IPS-18a (cell line): ENCODE results near the gene AFAP1L2.

Experiments used
- H3K27ac ChIP-seq: one replicate; pipeline ENCODE4 v1.5.1; 2013; ENCODE audit warnings: low read length
- H3K27me3 ChIP-seq: one replicate; pipeline ENCODE4 v1.6.1; 2013; ENCODE audit warnings: mild to moderate bottlenecking, low read length; ENCODE audit not compliant: control insufficient read depth, insufficient read depth
- H3K36me3 ChIP-seq: one replicate; pipeline ENCODE4 v1.6.1; 2013; ENCODE audit warnings: low read depth, low read length; ENCODE audit not compliant: control insufficient read depth
- H3K4me1 ChIP-seq: one replicate; pipeline ENCODE4 v1.6.1; 2013; ENCODE audit warnings: low read depth, low read length; ENCODE audit not compliant: control insufficient read depth
- H3K4me3 ChIP-seq: one replicate; pipeline ENCODE4 v1.5.1; 2013; ENCODE audit warnings: low read length
- H3K9ac ChIP-seq: one replicate; pipeline ENCODE4 v1.6.1; 2013; ENCODE audit warnings: mild to moderate bottlenecking, low read length, moderate library complexity
- H3K9me3 ChIP-seq: one replicate; pipeline ENCODE4 v1.6.1; 2013; ENCODE audit warnings: low read depth, low read length; ENCODE audit not compliant: control insufficient read depth

Gene AFAP1L2

GRCh38 chr10:114301177-114301576 is 103.1 kb downstream of the AFAP1L2 start:
- no peaks in the 10 kb centered on the region for H3K9me3 ChIP-seq
- peaks cover 4% of the 10 kb centered on the region for H3K4me1 ChIP-seq
- H3K27ac ChIP-seq = no peak overlapping the region

GRCh38 chr10:114300036-114300645 is 104.2 kb downstream of the AFAP1L2 start:
- H3K9me3 ChIP-seq = peaks cover 6% of the 10 kb centered on the region
- H3K27ac ChIP-seq = no peak overlapping the region
- H3K36me3 ChIP-seq = no peaks in the 10 kb centered on the region
- H3K27me3 ChIP-seq = no peaks in the 10 kb centered on the region
- H3K9ac ChIP-seq = no peak overlapping the region
- H3K4me3 ChIP-seq = no peak overlapping the region
- H3K4me1 ChIP-seq = peaks cover 4% of the 10 kb centered on the region

More at GRCh38 chr10:114301177-114301576, 103.1 kb downstream of the AFAP1L2 start:
- Histone ChIP-seq H3K36me3 (no peaks in the 10 kb centered on the region), H3K4me3 (no peak overlapping the region), H3K27me3 (no peaks in the 10 kb centered on the region), H3K9ac (no peak overlapping the region)

DNA sequence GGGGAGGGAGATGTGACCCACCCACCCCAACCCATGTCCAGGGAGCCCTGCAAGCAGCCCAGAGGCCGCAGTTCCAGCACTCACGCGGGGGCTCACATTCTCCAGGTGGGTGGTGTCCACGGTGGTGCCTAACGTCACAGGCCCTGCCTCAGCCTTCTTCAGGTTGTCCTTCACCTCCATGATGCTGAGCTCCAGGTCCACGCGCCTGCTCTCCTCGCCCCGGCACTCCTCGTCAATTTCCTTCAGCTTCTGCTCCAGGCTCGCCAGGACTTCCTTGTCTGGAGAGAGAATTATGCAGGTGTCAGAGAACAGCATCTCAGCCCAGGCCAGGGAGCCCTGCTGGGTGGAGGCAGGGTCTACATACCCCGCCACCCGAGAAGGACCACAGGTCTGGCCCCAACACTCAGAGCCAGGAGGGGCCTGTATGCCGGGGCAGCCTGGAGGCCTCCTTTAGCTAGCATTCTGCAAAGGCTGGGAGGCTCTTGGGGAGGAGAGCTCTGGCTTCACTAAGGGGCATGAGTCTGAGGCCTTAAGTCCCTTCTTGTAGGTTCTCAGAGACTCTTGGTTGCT is 107.1 kb downstream of the AFAP1L2 start:
- Histone ChIP-seq H3K36me3 (no peaks in the 10 kb centered on the region), H3K27me3 (no peaks in the 10 kb centered on the region), H3K4me3 (no peak overlapping the region), H3K9me3 (peaks cover 6% of the 10 kb centered on the region), H3K4me1 (no peaks in the 10 kb centered on the region), H3K27ac (no peak overlapping the region), H3K9ac (no peak overlapping the region)

- no peaks in the 10 kb centered on the region for H3K36me3 ChIP-seq
- no peak overlapping the region for H3K27ac ChIP-seq
- no peaks in the 10 kb centered on the region for H3K4me1 ChIP-seq
- no peak overlapping the region for H3K4me3 ChIP-seq
- H3K9me3 ChIP-seq = peaks cover 6% of the 10 kb centered on the region
- H3K9ac ChIP-seq = no peak overlapping the region
- no peaks in the 10 kb centered on the region for H3K27me3 ChIP-seq
These were observed 108.9 kb downstream of the AFAP1L2 start for GRCh38 chr10:114295393-114295792.

- H3K27me3 ChIP-seq = no peaks in the 10 kb centered on the region
- no peaks in the 10 kb centered on the region for H3K4me1 ChIP-seq
- H3K27ac ChIP-seq = no peak overlapping the region
- no peak overlapping the region for H3K9ac ChIP-seq
- no peaks in the 10 kb centered on the region for H3K36me3 ChIP-seq
- no peak overlapping the region for H3K4me3 ChIP-seq
- H3K9me3 ChIP-seq = peaks cover 6% of the 10 kb centered on the region
These were observed 109.8 kb downstream of the AFAP1L2 start for GRCh38 chr10:114294549-114294948.

- H3K4me3 ChIP-seq = no peak overlapping the region
- no peaks in the 10 kb centered on the region for H3K4me1 ChIP-seq
- no peaks in the 10 kb centered on the region for H3K27me3 ChIP-seq
- no peak overlapping the region for H3K27ac ChIP-seq
- peaks cover 6% of the 10 kb centered on the region for H3K9me3 ChIP-seq
- H3K9ac ChIP-seq = no peak overlapping the region
- no peaks in the 10 kb centered on the region for H3K36me3 ChIP-seq
These were observed 111.2 kb downstream of the AFAP1L2 start for GRCh38 chr10:114293075-114293474.

GRCh38 chr10:114291516-114291915 is 112.8 kb downstream of the AFAP1L2 start:
- Histone ChIP-seq H3K4me1 (no peaks in the 10 kb centered on the region), H3K9ac (no peak overlapping the region), H3K27me3 (no peaks in the 10 kb centered on the region), H3K36me3 (no peaks in the 10 kb centered on the region), H3K4me3 (no peak overlapping the region), H3K27ac (no peak overlapping the region), H3K9me3 (peaks cover 6% of the 10 kb centered on the region)

GRCh38 chr10:114291076-114291475 is 113.2 kb downstream of the AFAP1L2 start:
- Histone ChIP-seq H3K4me1 (no peaks in the 10 kb centered on the region), H3K4me3 (no peak overlapping the region), H3K9ac (no peak overlapping the region), H3K36me3 (no peaks in the 10 kb centered on the region), H3K27me3 (no peaks in the 10 kb centered on the region), H3K9me3 (peaks cover 6% of the 10 kb centered on the region), H3K27ac (no peak overlapping the region)

DNA sequence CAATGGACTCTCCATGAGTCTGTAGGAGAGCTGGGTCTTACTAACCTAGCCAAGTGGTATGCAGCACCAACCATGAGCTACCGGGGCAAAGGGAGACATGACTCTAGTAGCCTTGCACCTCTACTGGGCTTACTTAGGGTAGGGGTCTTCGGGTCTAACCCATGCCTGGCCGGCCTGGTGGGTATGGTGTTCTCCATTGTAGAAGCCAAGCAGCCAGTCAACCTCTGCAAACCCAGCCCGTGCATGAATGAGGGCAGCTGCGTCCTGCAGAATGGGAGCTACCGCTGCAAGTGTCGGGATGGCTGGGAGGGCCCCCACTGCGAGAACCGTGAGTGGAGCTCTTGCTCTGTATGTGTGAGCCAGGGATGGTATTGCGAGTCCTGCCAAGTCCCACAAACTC is 114.3 kb downstream of the AFAP1L2 start:
- Histone ChIP-seq H3K27ac (no peak overlapping the region), H3K9ac (no peak overlapping the region), H3K36me3 (no peaks in the 10 kb centered on the region), H3K9me3 (no peaks in the 10 kb centered on the region), H3K4me3 (no peak overlapping the region), H3K27me3 (no peaks in the 10 kb centered on the region), H3K4me1 (no peaks in the 10 kb centered on the region)

DNA sequence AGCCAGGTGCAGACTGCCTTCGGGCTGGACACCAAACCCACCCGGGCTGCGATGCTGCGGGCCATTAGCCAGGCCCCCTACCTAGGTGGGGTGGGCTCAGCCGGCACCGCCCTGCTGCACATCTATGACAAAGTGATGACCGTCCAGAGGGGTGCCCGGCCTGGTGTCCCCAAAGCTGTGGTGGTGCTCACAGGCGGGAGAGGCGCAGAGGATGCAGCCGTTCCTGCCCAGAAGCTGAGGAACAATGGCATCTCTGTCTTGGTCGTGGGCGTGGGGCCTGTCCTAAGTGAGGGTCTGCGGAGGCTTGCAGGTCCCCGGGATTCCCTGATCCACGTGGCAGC is 115.2 kb downstream of the AFAP1L2 start:
- Histone ChIP-seq H3K9me3 (no peaks in the 10 kb centered on the region), H3K4me1 (no peaks in the 10 kb centered on the region), H3K4me3 (no peak overlapping the region), H3K27ac (no peak overlapping the region), H3K27me3 (no peaks in the 10 kb centered on the region), H3K36me3 (no peaks in the 10 kb centered on the region), H3K9ac (no peak overlapping the region)

GRCh38 chr10:114288424-114289095 is 115.7 kb downstream of the AFAP1L2 start:
- Histone ChIP-seq H3K36me3 (no peaks in the 10 kb centered on the region), H3K27me3 (no peaks in the 10 kb centered on the region), H3K9ac (no peak overlapping the region), H3K4me1 (no peaks in the 10 kb centered on the region), H3K4me3 (no peak overlapping the region), H3K27ac (no peak overlapping the region), H3K9me3 (no peaks in the 10 kb centered on the region)

DNA sequence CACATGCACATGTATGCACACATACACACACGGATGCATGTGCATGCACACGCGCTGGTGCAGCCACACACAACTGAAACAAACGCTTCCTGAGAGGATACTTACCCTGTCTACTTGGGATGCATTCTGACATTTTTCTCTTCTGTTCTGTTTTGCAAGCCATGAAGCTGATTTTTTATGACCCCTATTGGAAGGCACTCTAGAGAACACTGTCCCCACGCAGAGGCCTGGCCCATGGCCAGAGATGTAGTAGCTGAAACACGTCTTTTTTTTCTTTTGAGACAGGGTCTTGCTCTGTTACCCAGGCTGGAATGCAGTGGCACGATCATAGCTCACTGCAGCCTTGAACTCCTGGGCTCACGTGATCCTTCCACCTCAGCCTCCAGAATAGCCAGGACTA is 117.4 kb downstream of the AFAP1L2 start:
- no peaks in the 10 kb centered on the region for H3K27me3 ChIP-seq
- no peak overlapping the region for H3K27ac ChIP-seq
- no peaks in the 10 kb centered on the region for H3K36me3 ChIP-seq
- no peaks in the 10 kb centered on the region for H3K4me1 ChIP-seq
- H3K9ac ChIP-seq = no peak overlapping the region
- H3K9me3 ChIP-seq = no peaks in the 10 kb centered on the region
- H3K4me3 ChIP-seq = no peak overlapping the region
